HL-60 (cell line): ENCODE results near the gene POC1B.

Experiments used
- DNase-seq, 2 experiments: peaks; one replicate each; pipeline ENCODE4 v3.0.0-alpha.2; 2010 to 2020; ENCODE audit warnings: low read depth in 1 of 2, low spot score in 1 of 2
- H3K27ac ChIP-seq: fragments of 250-450 bp; sonication (Bioruptor Pico); replicated peaks from 2 replicates; pipeline ENCODE4 v1.5.1; 2020; ENCODE audit warnings: mild to moderate bottlenecking, moderate library complexity
- H3K27me3 ChIP-seq: fragments of 250-450 bp; sonication (Bioruptor Pico); 2 replicates; pipeline ENCODE4 v1.5.1; 2021; ENCODE audit warnings: mild to moderate bottlenecking, moderate library complexity; ENCODE audit not compliant: insufficient read depth, poor library complexity, severe bottlenecking
- H3K4me3 ChIP-seq: replicated peaks from 2 replicates; pipeline ENCODE4 v1.5.1; 2011; ENCODE audit warnings: mild to moderate bottlenecking, control low read depth, low read length; ENCODE audit not compliant: insufficient read depth
- CTCF ChIP-seq: IDR thresholded peaks from one replicate; pipeline ENCODE4 v1.5.1; 2011; ENCODE audit warnings: low read length, control low read depth, inconsistent platforms; ENCODE audit not compliant: insufficient read depth
- GABPA ChIP-seq: IDR thresholded peaks from 2 replicates; pipeline ENCODE4 v1.6.1; 2012; ENCODE audit warnings: low read depth
- POLR2AphosphoS5 ChIP-seq: IDR thresholded peaks from 2 replicates; pipeline ENCODE4 v1.6.1; 2012; ENCODE audit warnings: low read depth
- REST ChIP-seq: IDR thresholded peaks from 2 replicates; pipeline ENCODE4 v1.6.1; 2012; ENCODE audit warnings: low read depth; ENCODE audit not compliant: insufficient replicate concordance
- SPI1 ChIP-seq: IDR thresholded peaks from 2 replicates; pipeline ENCODE4 v1.6.1; 2012; ENCODE audit warnings: low read depth, mild to moderate bottlenecking, borderline replicate concordance
- long read RNA-seq: library from polyadenylated mRNA; unstranded; transcript quantifications from one replicate; pipeline ENCODE4 v2.0.0, GENCODE V29; 2020

Gene POC1B
- long read RNA-seq, full-length matches to known transcripts = 64 of 286 reads
- long read RNA-seq, partial matches to known transcripts = 46 of 286 reads
- long read RNA-seq, other reads (novel, unspliced or antisense) = 176 of 286 reads

DNA sequence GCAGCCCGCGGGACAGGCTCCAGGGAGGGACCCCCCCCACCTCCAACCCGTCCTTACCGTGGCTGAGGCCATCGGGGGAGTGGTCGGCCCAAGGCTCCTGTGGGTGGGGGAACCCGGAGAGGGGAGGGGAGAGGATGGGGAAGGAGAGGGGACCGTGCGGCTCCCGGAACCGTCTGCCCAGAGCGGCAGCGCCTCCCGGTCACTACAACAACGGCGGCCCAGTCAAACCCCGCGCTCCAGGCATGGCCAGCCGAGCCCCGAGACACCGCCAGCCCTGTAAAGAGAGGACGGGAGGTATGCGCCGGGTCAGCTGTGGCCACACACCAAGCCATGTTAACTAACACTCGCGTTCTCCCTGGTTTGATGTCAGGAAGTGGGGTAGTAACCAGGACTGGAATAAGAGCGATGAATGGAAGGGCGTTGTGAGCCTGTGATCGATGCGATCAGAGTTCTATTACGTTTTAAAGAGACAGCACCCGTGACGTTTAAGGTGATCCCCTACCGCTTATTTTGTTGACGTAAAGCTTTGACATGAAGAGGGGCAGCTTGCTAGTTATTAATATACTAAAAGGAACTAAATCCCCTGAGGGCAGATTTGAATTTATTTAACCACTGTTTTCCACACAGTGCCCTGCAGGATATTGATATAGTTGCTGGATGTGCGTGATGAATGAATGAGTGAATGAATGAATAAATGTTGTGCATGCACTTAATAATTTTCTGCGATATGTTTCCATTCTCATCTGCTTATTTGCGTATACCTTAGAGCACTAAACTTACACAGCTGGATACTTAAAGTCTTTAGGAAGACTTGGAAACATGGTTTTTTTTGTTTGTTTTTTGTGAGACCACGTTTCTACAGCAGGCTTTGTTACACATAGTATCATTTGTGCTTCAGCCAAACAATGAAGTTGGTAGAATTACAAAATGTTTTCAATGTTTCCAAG lies at the start of gene POC1B:
Gene POC1B (minus strand): TSS at position 224 of the 947 bp plus-strand sequence. CDS start 152 bp downstream, at position 72.
- H3K27me3 ChIP-seq = no peaks in the 10 kb centered on the region
- H3K27ac ChIP-seq = peak within 1 kb of the TSS; percentile 92
- peak; percentile 67 to 90 for DNase-seq
- H3K4me3 ChIP-seq = peak within 1 kb of the TSS; percentile 100
- peak; percentile 65 for TF ChIP-seq POLR2AphosphoS5
- peak; percentile 62 for TF ChIP-seq GABPA
- no peak for TF ChIP-seq SPI1

DNA sequence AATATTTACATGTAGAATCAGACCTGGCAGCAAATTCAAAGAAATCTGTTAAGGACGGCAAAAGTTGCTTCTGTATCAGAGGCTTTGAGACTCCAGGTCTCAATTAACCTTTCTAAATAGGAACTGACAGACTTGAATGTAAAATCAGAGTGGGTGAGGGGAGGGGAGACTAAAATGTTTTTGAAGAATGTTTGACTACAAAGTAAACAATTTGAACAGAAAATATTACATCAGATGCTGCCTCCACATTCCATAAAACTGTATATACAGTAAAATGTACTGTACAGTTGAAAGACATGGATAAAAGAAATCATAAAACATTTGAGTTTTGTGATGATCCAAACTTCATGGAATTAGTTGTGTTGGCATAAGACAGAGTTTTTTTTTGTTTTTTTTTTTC lies 49.5 kb upstream of the POC1B start:
- Histone ChIP-seq H3K4me3 (no peak overlapping the region), H3K27me3 (no peaks in the 10 kb centered on the region), H3K27ac (peak overlapping the region; percentile 42)
- no peak for TF ChIP-seq GABPA
- no peak for TF ChIP-seq SPI1
- no peak for TF ChIP-seq POLR2AphosphoS5
- no peak for TF ChIP-seq REST
- TF ChIP-seq CTCF = no peak
- no peak for DNase-seq

GRCh38 chr12:89574736-89575208 lies 48.9 kb upstream of the POC1B start:
- peak; percentile 99 for TF ChIP-seq SPI1
- peak; percentile 53; the same call in 1 of the 2 replicates for TF ChIP-seq POLR2AphosphoS5
- no peak for TF ChIP-seq REST
- no peak for TF ChIP-seq GABPA
- TF ChIP-seq CTCF = no peak
- Histone ChIP-seq H3K4me3 (no peak overlapping the region), H3K27me3 (no peaks in the 10 kb centered on the region), H3K27ac (peak overlapping the region; percentile 42)
- peak; percentile 28 to 80 for DNase-seq

- TF ChIP-seq SPI1 (no peak), GABPA (no peak)
- H3K27me3 ChIP-seq = no peaks in the 10 kb centered on the region
- no peak overlapping the region for H3K27ac ChIP-seq
- DNase-seq = no peak
- H3K4me3 ChIP-seq = no peak overlapping the region
Observed at GRCh38 chr12:89573051-89573810, 47.4 kb upstream of the POC1B start.
